ENCODE measurements around the gene ZNF544.
"Not testable (repeated sequence)": the region's sequence is repeated elsewhere in the genome, so short reads cannot be mapped to it uniquely, and the experiment has no call there.

ZNF544 gene

DNA sequence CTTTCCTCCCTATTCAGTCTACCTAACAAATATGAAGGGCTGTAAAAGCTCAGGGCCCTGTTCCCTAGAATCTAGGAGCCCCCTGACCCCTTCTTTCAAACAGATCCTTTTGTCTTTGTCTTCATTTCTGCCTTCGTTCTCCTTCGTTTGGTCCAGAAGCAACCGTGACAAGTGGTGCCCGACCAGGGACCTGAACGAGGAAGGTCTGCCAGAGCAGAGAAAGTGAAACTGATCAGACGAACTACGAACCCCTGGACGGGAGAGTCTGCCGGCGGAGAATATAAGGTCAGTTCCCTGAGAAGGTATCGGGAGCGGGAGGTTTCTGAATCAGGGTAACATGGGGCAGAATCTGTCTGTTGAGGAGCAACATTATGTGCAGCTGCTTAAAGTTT is 77.2 kb downstream of the ZNF544 start:
- DNase-seq = no peak

GRCh38 chr19:58307736-58308135 is 79.0 kb downstream of the ZNF544 start:
- DNase-seq = no peak

GRCh38 chr19:58310685-58311084 is 82.0 kb downstream of the ZNF544 start:
- not testable (repeated sequence) for DNase-seq

DNA sequence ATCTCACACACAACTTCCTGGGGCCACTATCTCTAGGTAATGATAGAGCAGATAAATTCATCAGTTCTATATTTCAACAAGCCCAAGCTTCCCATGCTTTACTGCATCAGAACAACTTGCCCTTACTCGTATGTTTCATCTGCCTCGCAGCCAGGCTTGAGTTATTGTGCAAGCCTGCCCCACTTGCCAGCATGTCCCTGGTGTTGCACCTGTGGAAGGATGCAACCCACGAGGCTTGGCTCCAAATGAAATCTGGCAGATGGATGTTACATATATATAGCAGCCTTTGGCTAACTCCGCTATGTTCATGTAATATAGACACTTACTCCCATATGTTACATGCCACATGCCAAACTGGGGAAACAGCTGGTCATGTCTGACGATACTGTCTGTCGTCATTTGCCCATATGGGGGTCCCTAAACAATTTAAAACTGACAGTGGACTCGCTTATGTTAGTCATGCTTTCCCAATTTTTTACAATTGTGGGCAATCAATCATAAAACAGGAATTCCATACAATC is 82.7 kb downstream of the ZNF544 start:
- no peak for DNase-seq

Data from NCI-H1930 (cell line).